Skeletal muscle tissue (tissue), 4 donors: ENCODE measurements around the gene C1QTNF9. TPM values are rescaled to one million over a fixed set of nuclear protein-coding genes. Genes with fewer than 3 reads are reported as not detected.
"Not testable (repeated sequence)": the region's sequence is repeated elsewhere in the genome, so short reads cannot be mapped to it uniquely, and the experiment has no call there.

ENCODE experiments used
- H3K27ac ChIP-seq: one replicate; pipeline ENCODE4 v1.7.0; 2013; ENCODE audit warnings: mild to moderate bottlenecking, low read depth, low read length, inconsistent platforms
- H3K27me3 ChIP-seq, 3 donors: one replicate each; pipeline ENCODE4 v1.7.0; 2013; ENCODE audit warnings: low read length in 3 of 3; ENCODE audit not compliant: control insufficient read depth in 3 of 3, insufficient read depth in 3 of 3
- H3K36me3 ChIP-seq, 3 donors: one replicate each; pipeline ENCODE4 v1.7.0; 2013; ENCODE audit warnings: low read length in 3 of 3; ENCODE audit not compliant: control insufficient read depth in 3 of 3, insufficient read depth in 3 of 3
- H3K4me1 ChIP-seq, 3 donors: one replicate each; pipeline ENCODE4 v1.7.0; 2013; ENCODE audit warnings: low read length in 3 of 3, mild to moderate bottlenecking in 3 of 3; ENCODE audit not compliant: control insufficient read depth in 3 of 3, insufficient read depth in 3 of 3
- H3K4me3 ChIP-seq, 3 donors: one replicate each; pipeline ENCODE4 v1.7.0; 2013; ENCODE audit warnings: low read length in 3 of 3
- H3K9ac ChIP-seq, 3 donors: one replicate each; pipeline ENCODE4 v1.7.0; 2013; ENCODE audit warnings: low read length in 3 of 3, mild to moderate bottlenecking in 3 of 3, moderate library complexity in 2 of 3, low read depth in 1 of 3
- H3K9me3 ChIP-seq, 3 donors: one replicate each; pipeline ENCODE4 v1.7.0; 2013; ENCODE audit warnings: low read length in 3 of 3; ENCODE audit not compliant: control insufficient read depth in 3 of 3
- total RNA-seq: library from RNA; depleted of rRNA; stranded (reverse); fragments of >200 nt; gene quantifications from one replicate; pipeline ENCODE4 v1.2.3, GENCODE V29; 2014
- donor health status: Osteomylitis.

C1QTNF9 gene
- total RNA-seq, 1 donor from 2014 or later = 2.6 TPM

GRCh38 chr13:24371273-24371672, 61.9 kb downstream of the C1QTNF9 start:
- not testable (repeated sequence) for H3K9ac ChIP-seq, H3K27me3 ChIP-seq, H3K4me3 ChIP-seq, H3K27ac ChIP-seq, H3K9me3 ChIP-seq, H3K36me3 ChIP-seq, H3K4me1 ChIP-seq

Other genes starting within 250 kb of the C1QTNF9 start
- gene SPATA13, start 148.9 kb upstream of the C1QTNF9 start, total RNA-seq = 3.7 TPM
- 24.5 TPM for gene PARP4, start 203.2 kb downstream of the C1QTNF9 start, total RNA-seq